Stimulated activated CD4-positive, alpha-beta T cell treated with anti-CD3 and anti-CD28 coated beads, Interleukin-12 subunit alpha, Interleukin-12 subunit beta, amount 100 ng/mL, for 24 hours (primary cell): ENCODE measurements around the gene IQCE.
"Not testable (repeated sequence)": the region's sequence is repeated elsewhere in the genome, so short reads cannot be mapped to it uniquely, and the experiment has no call there.

Source experiments
- DNase-seq, 2 experiments: peaks; one replicate each; pipeline ENCODE4 v3.0.0-alpha.2; 2020; ENCODE audit warnings: low read depth in 2 of 2

The IQCE gene

GRCh38 chr7:2601907-2602306, 43.1 kb downstream of the IQCE start:
- no peak for DNase-seq

DNA sequence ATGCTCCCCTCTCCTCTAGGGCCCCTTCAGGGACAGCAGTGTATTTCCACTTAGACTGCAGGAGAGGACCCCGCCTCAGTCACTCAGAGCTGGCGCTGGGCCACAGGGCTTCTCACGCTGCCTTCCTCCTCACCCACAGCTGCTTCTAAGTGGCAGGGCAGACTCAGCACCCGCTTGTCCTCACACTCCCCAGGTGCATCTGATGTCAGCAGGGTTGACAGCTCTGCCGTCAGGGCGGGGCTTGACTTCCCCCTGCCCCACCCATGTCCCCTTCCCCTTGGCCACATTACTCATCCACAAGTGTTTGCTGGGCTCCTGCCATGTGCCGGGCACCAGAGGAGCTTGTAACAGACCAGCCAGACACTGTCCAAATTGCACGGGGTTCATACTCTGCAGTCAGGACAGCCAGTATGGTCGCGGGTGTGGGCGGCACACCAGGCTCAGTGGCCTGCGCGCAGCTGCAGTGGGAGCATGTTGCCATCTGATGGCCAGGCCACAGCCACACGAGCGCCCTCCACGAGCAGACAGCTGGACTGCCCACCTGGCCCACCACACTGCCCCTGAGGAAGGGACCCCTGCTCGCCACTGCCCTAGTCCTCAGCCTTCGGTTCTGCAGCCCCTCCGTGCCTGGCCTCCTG, 43.7 kb downstream of the IQCE start:
- DNase-seq: no peak

- no peak for DNase-seq
These were observed 44.5 kb downstream of the IQCE start for GRCh38 chr7:2603044-2603965.

GRCh38 chr7:2604608-2605174, 45.9 kb downstream of the IQCE start:
- no peak for DNase-seq

- DNase-seq: no peak
These were observed 47.1 kb downstream of the IQCE start for GRCh38 chr7:2605608-2606538.

GRCh38 chr7:2606539-2606936, 47.8 kb downstream of the IQCE start:
- no peak for DNase-seq

- no peak for DNase-seq
These were observed 48.5 kb downstream of the IQCE start for GRCh38 chr7:2607122-2607922.

DNA sequence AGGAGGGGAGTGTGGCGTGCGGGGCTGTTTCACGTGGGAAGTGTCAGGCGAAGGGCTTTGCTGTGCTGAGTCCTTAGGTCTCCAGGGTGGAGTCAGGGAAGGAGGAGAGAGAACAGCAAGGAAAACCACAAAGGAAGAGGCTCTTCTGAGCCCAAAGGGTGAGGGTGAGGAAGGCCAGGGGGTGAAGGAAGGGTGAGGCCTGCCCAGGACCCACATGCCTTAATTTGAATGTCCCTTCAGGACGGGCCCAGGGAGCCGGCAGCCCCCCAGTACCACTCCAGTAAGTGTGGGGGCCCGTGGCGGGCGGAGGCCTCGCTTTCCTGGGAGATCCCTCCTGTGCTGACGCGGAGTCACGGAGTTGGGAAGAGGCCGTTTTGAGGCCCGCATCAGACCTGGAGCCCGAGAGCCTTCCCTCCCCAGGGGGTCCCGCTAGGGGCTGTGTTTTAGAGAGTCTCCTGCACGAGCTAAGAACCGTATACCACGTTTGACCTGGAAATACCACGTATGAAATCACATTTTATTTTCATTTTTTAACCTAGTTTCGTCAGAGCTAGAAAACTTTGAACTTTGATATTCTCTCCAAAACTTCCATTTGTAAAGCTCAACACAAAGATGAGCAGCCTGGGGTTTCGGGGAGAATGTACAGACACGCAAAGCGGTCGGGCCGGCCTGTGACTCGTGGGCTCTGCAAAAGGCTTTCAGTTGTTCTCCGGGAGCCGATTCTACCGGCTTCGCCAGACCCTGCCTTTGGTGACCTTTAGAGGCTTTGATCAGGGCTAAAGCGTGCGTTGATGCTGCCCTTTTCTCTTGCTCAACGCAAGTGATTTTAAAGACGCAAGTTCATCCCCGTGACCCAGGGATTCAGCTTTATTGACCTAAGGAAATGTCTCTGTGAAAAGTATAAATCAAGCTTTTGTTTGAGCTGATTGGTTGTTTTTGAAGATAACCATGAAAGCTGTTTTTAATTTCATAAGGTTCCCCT, 49.4 kb downstream of the IQCE start:
- DNase-seq: no peak

GRCh38 chr7:2608921-2609411, 50.2 kb downstream of the IQCE start:
- DNase-seq: no peak

DNA sequence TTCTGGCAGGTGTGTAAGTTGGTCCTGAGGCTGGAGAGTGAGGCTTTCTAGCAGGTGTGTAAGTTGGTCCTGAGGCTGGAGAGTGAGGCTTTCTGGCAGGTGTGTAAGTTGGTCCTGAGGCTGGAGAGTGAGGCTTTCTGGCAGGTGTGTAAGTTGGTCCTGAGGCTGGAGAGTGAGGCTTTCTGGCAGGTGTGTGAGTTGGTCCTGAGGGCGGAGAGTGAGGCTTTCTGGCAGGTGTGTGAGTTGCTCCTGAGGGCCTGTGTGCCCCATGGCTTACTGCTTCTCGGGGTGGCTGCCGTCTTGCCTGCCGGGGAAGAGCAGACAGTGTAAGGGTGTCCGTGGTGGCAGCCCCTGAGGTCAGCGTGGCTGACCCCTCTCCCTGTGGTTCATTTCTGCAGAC, 50.9 kb downstream of the IQCE start:
- DNase-seq: not testable (repeated sequence)

DNA sequence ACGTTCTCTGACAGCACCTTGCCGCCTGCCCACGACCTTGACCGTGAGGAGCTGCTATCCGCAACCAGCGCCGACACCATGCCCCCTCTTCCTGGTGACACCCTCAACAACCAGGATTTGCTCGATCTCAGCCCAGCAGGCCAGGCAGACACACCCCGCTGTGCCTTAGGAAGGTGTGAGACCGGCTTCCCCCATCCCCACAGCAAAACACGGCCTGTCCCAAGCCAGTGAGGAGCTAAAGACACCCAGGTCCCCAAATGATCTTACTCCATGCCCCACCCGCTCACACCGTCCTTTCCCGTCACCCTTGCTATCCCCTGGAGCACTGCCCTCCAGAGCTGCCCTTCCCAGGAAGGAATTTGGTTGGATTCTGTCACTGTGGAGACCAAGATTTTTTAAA, 51.7 kb downstream of the IQCE start:
- no peak for DNase-seq

- no peak for DNase-seq
These were observed 52.1 kb downstream of the IQCE start for GRCh38 chr7:2610898-2611297.

DNA sequence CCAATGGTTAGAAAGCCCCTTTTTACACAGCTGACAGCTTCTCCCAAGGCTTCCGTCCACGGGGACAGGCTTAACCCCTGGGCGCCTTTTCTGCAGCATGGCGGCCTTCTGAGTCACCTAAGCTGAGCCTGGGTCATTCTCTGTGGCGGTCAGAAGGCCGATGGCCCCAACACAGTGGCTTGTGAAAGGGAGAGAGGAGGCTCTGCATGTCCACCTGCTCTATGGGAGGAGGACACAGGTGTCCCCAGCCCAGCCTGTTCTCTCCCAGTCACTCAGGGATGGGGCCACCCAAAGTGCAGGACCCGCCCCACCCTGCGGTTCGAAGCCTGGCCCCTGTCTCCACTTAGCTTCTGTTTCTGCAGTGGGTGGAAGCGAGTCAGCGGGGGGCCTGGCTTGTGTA, 52.6 kb downstream of the IQCE start:
- no peak for DNase-seq

DNA sequence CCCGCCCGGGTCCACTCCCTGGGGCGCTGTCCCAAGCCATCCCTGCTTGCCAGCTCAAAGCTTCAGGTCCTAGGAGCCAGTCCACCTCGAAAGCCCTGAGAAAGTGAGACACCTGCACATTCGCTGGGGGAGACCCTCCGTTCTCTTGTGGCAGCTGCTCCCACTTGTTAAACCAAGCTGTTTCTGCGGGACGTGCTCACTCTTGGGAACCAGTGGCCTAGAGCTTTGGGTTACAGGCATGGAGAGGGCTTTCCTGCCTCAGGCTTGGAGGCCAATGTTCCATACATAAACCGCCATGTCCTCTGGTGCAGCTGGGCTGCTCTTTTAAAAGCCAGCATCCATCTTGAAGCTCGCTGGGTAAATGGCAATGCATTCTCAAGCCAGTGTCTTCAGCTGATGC, 53.1 kb downstream of the IQCE start:
- DNase-seq: no peak

GRCh38 chr7:2612445-2613097, 53.8 kb downstream of the IQCE start:
- DNase-seq: no peak

DNA sequence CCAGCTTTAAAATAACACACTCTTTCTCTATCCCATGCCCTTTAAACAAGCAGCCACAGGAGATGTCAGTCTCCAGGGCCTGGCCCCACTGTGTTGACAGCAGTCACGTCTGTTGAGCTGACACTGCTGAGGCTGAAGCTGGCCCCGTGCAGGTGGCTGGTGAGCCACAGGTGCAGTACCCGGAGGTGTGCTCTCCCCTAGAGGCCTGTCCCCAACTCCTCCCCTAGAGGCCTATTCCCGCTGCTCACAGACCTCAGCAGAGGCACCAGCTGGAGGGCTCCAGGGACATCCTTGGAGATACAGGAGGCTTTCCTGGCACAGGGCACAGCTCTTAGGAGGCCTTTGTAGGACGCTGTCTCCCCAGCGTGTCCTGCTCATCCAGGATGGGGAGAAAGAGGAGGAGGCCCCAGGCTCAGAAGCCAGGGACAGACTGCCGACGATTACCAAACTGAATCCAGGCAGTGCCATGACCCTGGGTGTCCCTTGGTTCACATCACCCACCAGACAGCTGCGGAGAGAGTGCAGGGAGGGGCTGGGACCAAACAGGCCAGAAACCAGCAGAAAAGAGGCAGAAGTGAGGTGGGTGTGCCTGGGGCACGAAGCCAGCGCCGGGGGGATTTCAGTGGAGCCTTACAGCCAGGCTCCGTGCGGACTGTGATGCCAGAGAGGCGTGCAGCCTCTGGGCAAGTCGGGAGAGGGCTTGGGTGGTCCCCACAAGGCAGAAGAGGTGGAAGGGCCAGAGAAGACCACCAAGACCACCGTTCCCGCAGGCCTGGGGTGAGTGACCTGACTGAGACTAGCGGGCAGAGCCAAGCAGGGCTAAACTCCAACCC, 54.5 kb downstream of the IQCE start:
- DNase-seq: no peak

DNA sequence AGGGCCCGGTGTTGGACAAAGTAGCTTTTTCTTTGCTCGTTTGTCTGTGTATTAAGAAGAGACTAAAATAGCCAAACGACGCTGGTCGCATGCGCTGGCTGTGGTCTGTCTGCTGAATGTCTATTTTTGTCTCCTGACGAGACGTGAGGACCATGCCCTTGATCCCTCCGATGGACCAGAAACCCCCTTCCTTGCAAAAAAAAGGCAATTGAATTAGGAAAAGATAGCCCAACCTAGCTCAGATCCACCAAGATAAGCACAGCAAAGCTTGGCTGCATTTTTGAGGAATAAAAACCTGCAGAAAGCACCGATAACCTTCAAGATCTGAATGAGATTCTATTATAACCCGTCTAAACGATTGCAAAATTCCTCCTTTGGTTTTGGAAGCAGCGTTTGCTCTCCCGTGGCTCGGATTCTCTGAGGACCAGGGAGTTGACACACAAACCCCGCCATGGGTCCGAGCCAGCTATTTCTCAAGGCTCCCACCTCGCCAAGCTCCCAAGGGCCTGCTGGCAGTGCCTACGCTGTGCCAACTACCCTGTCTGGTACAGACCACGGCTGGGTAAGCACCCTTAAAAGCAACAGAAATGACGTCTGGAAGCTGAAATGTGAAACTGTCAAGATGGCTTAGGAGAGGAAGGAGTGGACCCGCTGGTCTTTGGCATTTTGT, 55.3 kb downstream of the IQCE start:
- no peak for DNase-seq
